Kidney (tissue), 14 donors: ENCODE measurements around the gene MMD2. TPM values are rescaled to one million over a fixed set of nuclear protein-coding genes. Genes with fewer than 3 reads are reported as not detected.

ENCODE experiments used
- DNase-seq, 5 donors: peaks; one replicate each; pipeline ENCODE4 v3.0.0-alpha.2; 2013 to 2020
- FAIRE-seq: peaks from 2 replicates; lab custom pipeline; 2012; peaks lifted over from hg19 to GRCh38; lab: Jason Lieb, UNC
- H3K27ac ChIP-seq, 2 donors: one replicate each; pipeline ENCODE4 v1.7.0; 2013; ENCODE audit warnings: low read depth in 2 of 2, low read length in 2 of 2, inconsistent platforms in 1 of 2
- H3K27me3 ChIP-seq: one replicate; pipeline ENCODE4 v1.7.1; 2013; ENCODE audit warnings: low read length, inconsistent platforms; ENCODE audit not compliant: control insufficient read depth, insufficient read depth
- H3K36me3 ChIP-seq, 3 donors: one replicate each; pipeline versions ENCODE4 v1.7.0 to v1.7.1; 2013; ENCODE audit warnings: low read length in 3 of 3, control low read depth in 1 of 3, inconsistent platforms in 1 of 3; ENCODE audit not compliant: insufficient read depth in 3 of 3, control insufficient read depth in 2 of 3
- H3K4me1 ChIP-seq, 3 donors: one replicate each; pipeline versions ENCODE4 v1.7.0 to v1.7.1; 2013; ENCODE audit warnings: low read length in 3 of 3, inconsistent platforms in 1 of 3, low read depth in 1 of 3; ENCODE audit not compliant: control insufficient read depth in 2 of 3, insufficient read depth in 2 of 3
- H3K4me3 ChIP-seq, 3 donors: one replicate each; pipeline versions ENCODE4 v1.7.0 to v1.8.1; 2013; ENCODE audit warnings: low read length in 3 of 3, control low read depth in 1 of 3, inconsistent platforms in 1 of 3
- H3K9ac ChIP-seq, 3 donors: one replicate each; pipeline versions ENCODE4 v1.7.0 to v1.7.1; 2013; ENCODE audit warnings: low read length in 3 of 3, control low read depth in 1 of 3, inconsistent platforms in 1 of 3
- H3K9me3 ChIP-seq, 3 donors: one replicate each; pipeline versions ENCODE4 v1.7.0 to v1.7.1; 2013; ENCODE audit warnings: low read length in 3 of 3, control low read depth in 1 of 3, inconsistent platforms in 1 of 3; ENCODE audit not compliant: control insufficient read depth in 2 of 3, insufficient read depth in 1 of 3
- CTCF ChIP-seq: IDR thresholded peaks from 3 replicates; pipeline ENCODE4 v1.5.1; 2012; ENCODE audit warnings: mild to moderate bottlenecking, moderate library complexity, borderline replicate concordance; ENCODE audit not compliant: insufficient read depth; ENCODE audit errors: extremely low read depth
- intact Hi-C: fragments of 100-400 bp; cut with DNase I; formaldehyde crosslinking; loops from one replicate; pipeline ENCODE4 v1.11.1; 2022
- polyA plus RNA-seq: library from polyadenylated mRNA; stranded (reverse); fragments of 350-450 nt; fragmentation: Illumina TruSeq; extraction: RNeasy Lipid Tissue Mini Kit (QIAGEN cat#74804); gene quantifications from one replicate; pipeline ENCODE4 v1.2.3, GENCODE V29; 2014; ENCODE audit warnings: low read depth, low replicate concordance; ENCODE audit not compliant: insufficient read depth
- total RNA-seq: library from RNA; stranded (reverse); fragmentation: NEBNext Ultra II Directional; extraction: Animal tissue kit (Norgen Biotek cat#: 25700); gene quantifications from one replicate; pipeline ENCODE4 v1.2.1, GENCODE V29; 2021
- donor health status: control.
- donor health status: control.
- donor health status: control.
- donor health status: control.
- donor health status: control.
- donor health status: DM: yes; HTN: yes; CAD: no.
- donor health status: Normal renal cell carcinoma (clear cell type).

Gene MMD2
- total and polyA plus RNA-seq, 2 donors from 2014 or later, result not detected

- intact Hi-C loops, result no loop called here
- Histone ChIP-seq H3K4me1 (no peaks in the 10 kb centered on the region), H3K36me3 (no peaks in the 10 kb centered on the region), H3K9ac (no peak overlapping the region), H3K27ac (no peak overlapping the region), H3K9me3 (no peaks in the 10 kb centered on the region), H3K27me3 (peaks cover 4% of the 10 kb centered on the region), H3K4me3 (no peak overlapping the region)
- no peak for TF ChIP-seq CTCF
- DNase-seq, result peak in 2 of 5 donors; percentile 56 to 58
- no peak for FAIRE-seq
These were observed 319 bp upstream of the MMD2 start for GRCh38 chr7:4959306-4959705.

DNA sequence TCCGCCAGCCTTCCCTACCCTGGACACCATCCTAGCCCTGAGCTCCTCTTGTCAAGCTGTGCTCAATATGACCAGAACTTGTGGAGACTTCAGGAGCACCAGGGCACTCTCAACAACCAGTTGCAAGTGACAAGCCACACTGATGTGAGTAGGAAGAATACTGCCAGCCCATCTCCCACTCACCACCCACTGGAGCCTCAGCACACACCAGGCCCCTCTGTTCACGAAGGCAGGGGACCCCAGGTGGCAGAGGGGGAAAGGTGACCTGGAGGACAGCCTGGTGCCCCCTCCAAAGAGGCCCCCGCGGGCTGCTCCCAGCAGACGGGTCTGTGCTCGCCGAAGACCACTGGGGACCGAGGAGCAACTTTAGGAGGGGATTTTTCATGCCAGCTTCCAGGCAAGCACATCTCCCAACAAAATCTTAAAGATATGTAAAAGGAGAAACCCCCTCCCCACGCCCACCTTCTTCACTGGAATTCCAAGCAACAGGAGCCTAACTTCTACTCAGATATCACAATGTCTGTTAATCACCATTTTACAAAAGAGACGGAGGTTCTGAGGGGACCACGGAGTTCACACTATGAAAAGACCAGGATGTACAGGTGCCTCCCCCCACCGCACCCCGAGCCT lies 1.0 kb downstream of the MMD2 start:
- intact Hi-C loops, result no loop called here
- Histone ChIP-seq H3K4me3 (no peak overlapping the region), H3K36me3 (no peaks in the 10 kb centered on the region), H3K27me3 (peaks cover 4% of the 10 kb centered on the region), H3K4me1 (no peaks in the 10 kb centered on the region), H3K9ac (no peak overlapping the region), H3K9me3 (no peaks in the 10 kb centered on the region), H3K27ac (no peak overlapping the region)
- no peak for FAIRE-seq
- TF ChIP-seq CTCF, result no peak
- peak in 1 of 5 donors; percentile 45 for DNase-seq

- H3K9ac ChIP-seq, result no peak overlapping the region
- DNase-seq (peak in 3 of 5 donors; percentile 49 to 57 (median 53)), FAIRE-seq (no peak)
- H3K27me3 ChIP-seq, result no peaks in the 10 kb centered on the region
- no peaks in the 10 kb centered on the region for H3K36me3 ChIP-seq
- no peaks in the 10 kb centered on the region for H3K9me3 ChIP-seq
- no peaks in the 10 kb centered on the region for H3K4me1 ChIP-seq
- H3K4me3 ChIP-seq, result no peak overlapping the region
- intact Hi-C loops, result no loop called here
- H3K27ac ChIP-seq, result no peak overlapping the region
- TF ChIP-seq CTCF, result no peak
These were observed 6.9 kb downstream of the MMD2 start for GRCh38 chr7:4951903-4952636.
